ENCODE measurements around the gene NBEAL2. TPM values are rescaled to one million over a fixed set of nuclear protein-coding genes. Genes with fewer than 3 reads are reported as not detected.

NBEAL2 gene
- polyA plus RNA-seq, 1 donor from 2014 or later, result 3.3 TPM

- no peaks in the 10 kb centered on the region for H3K36me3 ChIP-seq (ENCODE audit: insufficient read depth, low read length)
- H4K20me1 ChIP-seq (ENCODE audit: insufficient read depth), result no peaks in the 10 kb centered on the region
- peaks cover 32% of the 10 kb centered on the region for H3K79me2 ChIP-seq (replicated peaks; ENCODE audit: insufficient read depth, low read length)
- H3K9ac ChIP-seq (ENCODE audit: low read length), result no peak overlapping the region
- TF ChIP-seq POLR2AphosphoS5 (IDR thresholded peaks at IDR 0.05) (no peak), CTCF (IDR thresholded peaks at IDR 0.05; ENCODE audit: poor library complexity, severe bottlenecking) (no peak), EZH2 (IDR thresholded peaks at IDR 0.05; ENCODE audit: borderline replicate concordance, insufficient read depth, low read length, poor library complexity, severe bottlenecking) (no peak), RAD21 (conservative IDR thresholded peaks at IDR 0.05) (no peak), TAF1 (IDR thresholded peaks at IDR 0.05; ENCODE audit: low read depth) (no peak)
- H3K27me3 ChIP-seq (ENCODE audit: insufficient read depth, low read depth, low read length), result no peaks in the 10 kb centered on the region
- no peaks in the 10 kb centered on the region for H3K9me2 ChIP-seq (ENCODE audit: insufficient read depth, low read length)
- H2AFZ ChIP-seq (ENCODE audit: low read depth, low read length), result no peak overlapping the region
- no peak overlapping the region for H3K4me2 ChIP-seq (ENCODE audit: low read length)
- H3K27ac ChIP-seq (ENCODE audit: low read length), result no peak overlapping the region
- H3K4me3 ChIP-seq (ENCODE audit: low read length), result no peak overlapping the region
- no peaks in the 10 kb centered on the region for H3K9me3 ChIP-seq (ENCODE audit: low read length)
- H3F3A ChIP-seq (ENCODE audit: insufficient read depth, low read length, poor library complexity, severe bottlenecking), result no peaks in the 10 kb centered on the region
Observed at GRCh38 chr3:46953234-46954010, 26.0 kb upstream of the NBEAL2 start.

GRCh38 chr3:46954178-46954577 is 25.3 kb upstream of the NBEAL2 start:
- Histone ChIP-seq H3K4me3 (ENCODE audit: low read length) (no peak overlapping the region), H3K9me2 (ENCODE audit: insufficient read depth, low read length) (no peaks in the 10 kb centered on the region), H3K79me2 (replicated peaks; ENCODE audit: insufficient read depth, low read length) (peaks cover 37% of the 10 kb centered on the region), H2AFZ (ENCODE audit: low read depth, low read length) (no peak overlapping the region), H3F3A (ENCODE audit: insufficient read depth, low read length, poor library complexity, severe bottlenecking) (no peaks in the 10 kb centered on the region), H3K9me3 (ENCODE audit: low read length) (no peaks in the 10 kb centered on the region), H3K36me3 (ENCODE audit: insufficient read depth, low read length) (no peaks in the 10 kb centered on the region), H3K27me3 (ENCODE audit: insufficient read depth, low read depth, low read length) (no peaks in the 10 kb centered on the region), H3K27ac (ENCODE audit: low read length) (no peak overlapping the region), H3K4me2 (ENCODE audit: low read length) (no peak overlapping the region), H3K9ac (ENCODE audit: low read length) (no peak overlapping the region), H4K20me1 (ENCODE audit: insufficient read depth) (no peaks in the 10 kb centered on the region)
- TF ChIP-seq CTCF (IDR thresholded peaks at IDR 0.05; ENCODE audit: poor library complexity, severe bottlenecking) (no peak), TAF1 (IDR thresholded peaks at IDR 0.05; ENCODE audit: low read depth) (no peak), MXI1 (conservative IDR thresholded peaks at IDR 0.05; ENCODE audit: poor library complexity, severe bottlenecking) (no peak), REST (IDR thresholded peaks at IDR 0.05; ENCODE audit: borderline replicate concordance) (no peak), POLR2AphosphoS5 (IDR thresholded peaks at IDR 0.05) (no peak), EP300 (conservative IDR thresholded peaks at IDR 0.05; ENCODE audit: poor library complexity, severe bottlenecking) (no peak), SMC3 (conservative IDR thresholded peaks at IDR 0.05; ENCODE audit: poor library complexity) (no peak), EZH2 (IDR thresholded peaks at IDR 0.05; ENCODE audit: borderline replicate concordance, insufficient read depth, low read length, poor library complexity, severe bottlenecking) (no peak), RAD21 (conservative IDR thresholded peaks at IDR 0.05) (no peak)

Measured in neural cell (in vitro differentiated cells).